Urinary bladder (tissue), 4 donors: ENCODE results near the gene SMG6. TPM values are rescaled to one million over a fixed set of nuclear protein-coding genes. Genes with fewer than 3 reads are reported as not detected.

Experiments used
- DNase-seq: peaks from one replicate; pipeline ENCODE4 v3.0.0-alpha.2; 2015; ENCODE audit errors: extremely low spot score
- H3K27ac ChIP-seq: one replicate; pipeline ENCODE4 v1.5.1; 2013; ENCODE audit warnings: low read depth, mild to moderate bottlenecking, moderate library complexity
- H3K36me3 ChIP-seq: one replicate; pipeline ENCODE4 v1.6.1; 2013; ENCODE audit warnings: mild to moderate bottlenecking, moderate library complexity; ENCODE audit not compliant: insufficient read depth
- H3K4me1 ChIP-seq: one replicate; pipeline ENCODE4 v1.6.1; 2013; ENCODE audit warnings: mild to moderate bottlenecking, moderate library complexity; ENCODE audit not compliant: insufficient read depth
- H3K4me3 ChIP-seq: one replicate; pipeline ENCODE4 v1.5.1; 2013; ENCODE audit warnings: low read depth, low read length
- WGBS: extraction: QIAGEN DNeasy Blood & Tissue Kit; methylation state at CpG from one replicate; pipeline ENCODE4 v1.1.7; 2013; 5-methylcytosine and 5-hydroxymethylcytosine counted together
- polyA plus RNA-seq: library from polyadenylated mRNA; stranded (reverse); fragments of 200-250 nt; gene quantifications from one replicate; pipeline ENCODE4 v1.2.3, GENCODE V29; 2013
- total RNA-seq: library from RNA; depleted of rRNA; stranded (reverse); fragments of >200 nt; gene quantifications from one replicate; pipeline ENCODE4 v1.2.3, GENCODE V29; 2014
- donor health status: healthy with polysubstance abuse.
- donor health status: healthy.

SMG6 gene
- total and polyA plus RNA-seq, 2 donors, result 29.3 to 37.5 TPM

GRCh38 chr17:2124391-2124790, 179.2 kb downstream of the SMG6 start:
- no peaks in the 10 kb centered on the region for H3K36me3 ChIP-seq
- peaks cover 2% of the 10 kb centered on the region for H3K4me1 ChIP-seq
- WGBS, result 62% methylated on average over 6 of the region's 6 CpGs
- no peak overlapping the region for H3K4me3 ChIP-seq
- no peak for DNase-seq
- H3K27ac ChIP-seq, result no peak overlapping the region

GRCh38 chr17:2123375-2124251, 180.0 kb downstream of the SMG6 start:
- DNase-seq, result no peak
- Histone ChIP-seq H3K4me1 (peaks cover 2% of the 10 kb centered on the region), H3K27ac (peak overlapping the region; percentile 76), H3K36me3 (no peaks in the 10 kb centered on the region), H3K4me3 (no peak overlapping the region)
- 28% methylated on average over 7 of the region's 7 CpGs for WGBS

GRCh38 chr17:2122641-2123302, 180.8 kb downstream of the SMG6 start:
- 16% methylated on average over 16 of the region's 16 CpGs for WGBS
- H3K4me3 ChIP-seq, result no peak overlapping the region
- H3K4me1 ChIP-seq, result peaks cover 2% of the 10 kb centered on the region
- H3K36me3 ChIP-seq, result no peaks in the 10 kb centered on the region
- peak overlapping the region; percentile 68 for H3K27ac ChIP-seq
- peak; percentile 82 for DNase-seq

GRCh38 chr17:2120586-2121335, 182.8 kb downstream of the SMG6 start:
- DNase-seq, result no peak
- Histone ChIP-seq H3K4me1 (peaks cover 2% of the 10 kb centered on the region), H3K36me3 (no peaks in the 10 kb centered on the region), H3K4me3 (no peak overlapping the region), H3K27ac (no peak overlapping the region)
- WGBS, result 76% methylated on average over 8 of the region's 8 CpGs

- H3K4me1 ChIP-seq, result no peaks in the 10 kb centered on the region
- H3K4me3 ChIP-seq, result no peak overlapping the region
- no peaks in the 10 kb centered on the region for H3K36me3 ChIP-seq
- no peak for DNase-seq
- no peak overlapping the region for H3K27ac ChIP-seq
- WGBS, result 84% methylated on average over 6 of the region's 6 CpGs
Measured at GRCh38 chr17:2113279-2113622, 190.3 kb downstream of the SMG6 start.

- H3K36me3 ChIP-seq, result no peaks in the 10 kb centered on the region
- WGBS, result 72% methylated on average over 5 of the region's 5 CpGs
- no peak overlapping the region for H3K4me3 ChIP-seq
- H3K27ac ChIP-seq, result no peak overlapping the region
- no peaks in the 10 kb centered on the region for H3K4me1 ChIP-seq
- peak; percentile 83 for DNase-seq
Measured at GRCh38 chr17:2111691-2112090, 191.9 kb downstream of the SMG6 start.

- Histone ChIP-seq H3K27ac (no peak overlapping the region), H3K36me3 (no peaks in the 10 kb centered on the region), H3K4me1 (no peaks in the 10 kb centered on the region), H3K4me3 (no peak overlapping the region)
- DNase-seq, result no peak
- WGBS, result 89% methylated on average over 6 of the region's 6 CpGs
Measured at GRCh38 chr17:2110436-2110835, 193.1 kb downstream of the SMG6 start.

- no peak for DNase-seq
- Histone ChIP-seq H3K36me3 (no peaks in the 10 kb centered on the region), H3K4me3 (no peak overlapping the region), H3K27ac (no peak overlapping the region), H3K4me1 (no peaks in the 10 kb centered on the region)
- 67% methylated on average over 8 of the region's 8 CpGs for WGBS
Measured at GRCh38 chr17:2108170-2108569, 195.4 kb downstream of the SMG6 start.

- Histone ChIP-seq H3K36me3 (no peaks in the 10 kb centered on the region), H3K27ac (no peak overlapping the region), H3K4me1 (no peaks in the 10 kb centered on the region), H3K4me3 (no peak overlapping the region)
- 47% methylated on average over 3 of the region's 3 CpGs for WGBS
- no peak for DNase-seq
Measured at GRCh38 chr17:2107506-2107905, 196.1 kb downstream of the SMG6 start.

- Histone ChIP-seq H3K4me3 (no peak overlapping the region), H3K4me1 (no peaks in the 10 kb centered on the region), H3K36me3 (no peaks in the 10 kb centered on the region), H3K27ac (no peak overlapping the region)
- WGBS, result 82% methylated on average over 2 of the region's 2 CpGs
- DNase-seq, result no peak
Measured at GRCh38 chr17:2107050-2107449, 196.5 kb downstream of the SMG6 start.

GRCh38 chr17:2106308-2106955, 197.2 kb downstream of the SMG6 start:
- 65% methylated on average over 11 of the region's 11 CpGs for WGBS
- Histone ChIP-seq H3K27ac (no peak overlapping the region), H3K36me3 (no peaks in the 10 kb centered on the region), H3K4me3 (no peak overlapping the region), H3K4me1 (no peaks in the 10 kb centered on the region)
- no peak for DNase-seq

- 93% methylated on average over 1 of the region's 1 CpG for WGBS
- H3K4me1 ChIP-seq, result no peaks in the 10 kb centered on the region
- H3K27ac ChIP-seq, result no peak overlapping the region
- H3K4me3 ChIP-seq, result no peak overlapping the region
- H3K36me3 ChIP-seq, result no peaks in the 10 kb centered on the region
- DNase-seq, result no peak
Measured at GRCh38 chr17:2105663-2106062, 197.9 kb downstream of the SMG6 start.
